Stimulated activated CD8-positive, alpha-beta memory T cell treated with anti-CD3 and anti-CD28 coated beads, Interleukin-15, amount 100 ng/mL, for 4 hours (primary cell): ENCODE measurements around the gene HOXC4.

Source experiments
- DNase-seq, 2 donors: peaks; one replicate each; pipeline ENCODE4 v3.0.0-alpha.2; 2020; ENCODE audit warnings: low read depth in 2 of 2

Gene HOXC4

DNA sequence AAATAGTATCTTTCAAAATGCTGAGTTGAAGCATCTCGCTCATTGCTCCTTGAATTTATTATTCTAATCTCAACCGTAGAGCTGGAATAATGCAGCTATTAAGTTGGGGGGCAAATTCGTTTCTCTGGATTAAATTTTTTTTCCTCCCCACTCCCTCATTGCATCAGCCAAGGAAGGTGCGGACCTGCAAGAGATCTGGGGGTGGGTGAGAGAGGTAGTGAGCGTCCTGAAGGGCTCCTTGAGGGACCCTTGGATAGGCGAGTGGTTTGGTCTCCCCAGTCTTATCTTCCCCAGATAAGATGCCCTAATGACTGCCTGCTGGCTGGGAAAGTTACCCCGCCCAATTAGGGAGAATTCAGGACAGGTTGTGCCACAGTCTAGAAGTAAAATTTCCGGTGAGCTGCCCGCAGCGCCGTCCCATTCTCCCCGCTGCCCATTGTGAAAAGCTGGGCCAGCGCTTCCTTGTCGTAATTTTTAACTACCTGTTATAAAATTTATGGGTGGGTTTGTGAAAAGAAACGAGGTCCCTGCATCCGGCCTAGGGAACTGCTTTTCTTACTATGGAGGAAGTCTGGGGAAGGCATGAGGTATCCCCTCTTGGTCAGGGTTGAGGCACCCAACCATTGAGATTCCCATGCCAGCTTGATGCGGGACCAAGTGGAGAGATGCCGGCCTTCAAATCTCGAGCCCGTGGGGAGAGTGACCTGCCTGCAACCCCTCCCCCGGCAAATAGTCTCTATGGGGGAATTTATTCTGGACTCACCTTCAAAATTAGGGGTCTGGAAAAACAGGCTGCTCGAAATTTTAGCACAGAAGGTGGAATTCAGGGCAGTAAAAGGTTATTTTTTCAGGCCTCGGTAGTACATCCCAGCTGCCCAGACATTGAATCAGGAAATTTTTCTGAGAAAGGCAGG is 38.4 kb upstream of the HOXC4 start:
- DNase-seq: no peak

GRCh38 chr12:54016051-54016450 is 37.6 kb upstream of the HOXC4 start:
- DNase-seq: no peak

DNA sequence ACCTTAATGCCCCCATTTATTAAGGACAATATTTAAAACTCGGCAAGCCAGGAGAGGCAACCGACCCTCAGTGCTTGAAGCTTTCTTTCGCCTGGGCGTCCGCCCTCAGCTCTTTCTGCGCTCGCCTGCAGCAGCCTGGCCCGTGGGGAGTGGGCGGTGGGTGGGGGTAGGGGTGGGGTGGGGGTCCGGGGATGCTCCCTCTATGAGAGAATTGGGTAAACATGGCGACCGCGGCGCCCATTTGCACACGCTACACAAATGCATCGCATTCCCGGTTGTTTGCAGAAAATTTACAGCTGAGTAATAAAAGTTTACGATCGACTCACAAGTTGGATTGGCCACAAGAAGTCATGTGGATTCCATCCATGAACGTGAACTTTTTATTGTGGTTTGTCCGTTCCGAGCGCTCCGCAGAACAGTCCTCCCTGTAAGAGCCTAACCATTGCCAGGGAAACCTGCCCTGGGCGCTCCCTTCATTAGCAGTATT is 37.1 kb upstream of the HOXC4 start:
- no peak for DNase-seq

DNA sequence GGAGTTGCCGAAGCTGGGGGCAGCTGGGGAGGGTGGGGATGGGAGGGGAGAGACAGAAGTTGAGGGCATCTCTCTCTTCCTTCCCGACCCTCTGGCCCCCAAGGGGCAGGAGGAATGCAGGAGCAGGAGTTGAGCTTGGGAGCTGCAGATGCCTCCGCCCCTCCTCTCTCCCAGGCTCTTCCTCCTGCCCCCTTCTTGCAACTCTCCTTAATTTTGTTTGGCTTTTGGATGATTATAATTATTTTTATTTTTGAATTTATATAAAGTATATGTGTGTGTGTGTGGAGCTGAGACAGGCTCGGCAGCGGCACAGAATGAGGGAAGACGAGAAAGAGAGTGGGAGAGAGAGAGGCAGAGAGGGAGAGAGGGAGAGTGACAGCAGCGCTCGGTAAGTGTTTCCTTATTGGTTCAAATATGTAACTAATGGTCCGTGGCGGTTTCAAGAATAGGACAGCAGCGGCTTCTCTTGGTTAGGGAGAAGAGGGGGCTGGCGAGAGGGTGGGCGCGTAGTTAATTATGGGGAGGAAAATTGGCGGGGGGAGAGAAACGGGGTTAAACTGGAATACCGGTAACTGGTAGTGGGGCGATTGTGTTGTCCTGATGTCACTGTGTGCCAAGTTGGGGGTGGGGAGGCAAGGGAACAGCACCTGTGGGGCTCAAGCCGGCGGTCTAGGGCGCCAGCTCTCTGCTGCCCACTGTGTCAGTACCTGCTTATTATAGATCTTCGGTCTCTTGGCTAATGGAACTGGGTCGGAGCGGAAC is 36.4 kb upstream of the HOXC4 start:
- DNase-seq: no peak

GRCh38 chr12:54017878-54018467 is 35.7 kb upstream of the HOXC4 start:
- DNase-seq: peak; percentile 63 to 64

GRCh38 chr12:54018468-54018984 is 35.1 kb upstream of the HOXC4 start:
- DNase-seq: no peak

- DNase-seq: no peak
Observed at GRCh38 chr12:54019091-54019811, 34.4 kb upstream of the HOXC4 start.

GRCh38 chr12:54019924-54020590 is 33.6 kb upstream of the HOXC4 start:
- DNase-seq: no peak

DNA sequence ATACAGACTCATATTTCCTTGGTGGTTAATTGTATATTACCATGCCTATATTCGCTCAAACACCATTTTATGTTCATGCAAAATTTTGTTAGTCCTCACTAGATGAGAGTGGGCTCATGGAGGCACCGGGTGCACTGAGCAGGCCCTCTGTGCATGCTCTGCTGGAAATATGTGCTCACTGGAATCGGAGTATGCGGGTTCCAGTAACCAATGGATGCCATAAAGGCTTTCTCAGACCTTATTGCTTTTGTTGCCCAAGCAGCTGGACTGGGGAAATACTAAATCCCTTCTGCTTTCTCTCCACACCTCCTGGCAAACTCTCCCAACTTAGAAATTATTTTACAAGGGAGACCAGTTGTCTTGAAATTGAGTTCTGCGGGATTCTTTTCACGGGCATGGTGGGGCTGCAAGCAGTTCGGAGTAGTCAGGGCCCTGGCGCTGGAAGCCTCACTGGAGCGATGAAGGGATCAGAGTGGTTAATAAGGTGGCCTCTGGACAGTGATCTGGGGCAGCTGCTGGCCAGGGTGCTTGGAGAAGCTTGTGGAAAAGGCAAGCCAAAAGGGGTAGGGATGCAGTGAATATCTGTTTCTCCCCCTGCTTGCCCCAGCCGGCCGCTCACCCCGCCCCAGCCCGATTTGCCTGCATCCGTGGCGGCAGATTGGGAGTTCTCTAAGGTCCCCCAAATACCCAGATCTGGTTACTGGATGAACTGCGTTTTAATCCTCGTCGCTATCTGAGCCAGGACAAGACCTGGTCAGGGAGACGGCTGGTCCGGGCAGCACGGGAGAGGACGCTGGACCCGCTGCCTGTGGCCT is 32.8 kb upstream of the HOXC4 start:
- DNase-seq: no peak

DNA sequence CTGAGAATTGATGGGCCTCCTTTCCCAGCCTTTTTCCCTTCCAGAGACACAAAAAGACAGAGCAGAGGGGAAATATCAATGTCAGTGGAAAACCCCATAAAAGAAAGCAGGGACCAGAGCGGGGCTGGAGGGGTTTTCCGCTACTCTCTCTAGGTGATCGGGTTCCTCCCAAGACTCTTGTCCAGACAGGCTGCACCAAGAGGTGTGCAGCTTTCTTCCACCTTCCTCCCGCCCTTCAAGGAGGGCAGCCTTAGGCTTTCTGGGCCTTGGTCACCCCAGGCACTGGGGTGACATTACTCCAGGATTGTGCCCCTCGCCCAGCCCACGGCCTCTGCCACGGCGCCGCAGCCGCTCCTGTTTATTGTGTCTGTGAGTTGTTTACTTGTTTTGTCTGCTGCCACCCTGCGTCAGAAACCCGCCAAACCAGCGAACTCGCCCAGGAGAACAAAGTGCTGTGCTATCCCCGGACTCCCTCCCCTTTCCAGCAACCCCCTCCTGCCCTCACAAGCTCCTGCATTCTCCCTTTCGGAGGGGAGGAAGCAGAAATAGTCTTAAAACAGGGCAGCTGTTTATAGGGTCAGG is 32.1 kb upstream of the HOXC4 start:
- DNase-seq: no peak

DNA sequence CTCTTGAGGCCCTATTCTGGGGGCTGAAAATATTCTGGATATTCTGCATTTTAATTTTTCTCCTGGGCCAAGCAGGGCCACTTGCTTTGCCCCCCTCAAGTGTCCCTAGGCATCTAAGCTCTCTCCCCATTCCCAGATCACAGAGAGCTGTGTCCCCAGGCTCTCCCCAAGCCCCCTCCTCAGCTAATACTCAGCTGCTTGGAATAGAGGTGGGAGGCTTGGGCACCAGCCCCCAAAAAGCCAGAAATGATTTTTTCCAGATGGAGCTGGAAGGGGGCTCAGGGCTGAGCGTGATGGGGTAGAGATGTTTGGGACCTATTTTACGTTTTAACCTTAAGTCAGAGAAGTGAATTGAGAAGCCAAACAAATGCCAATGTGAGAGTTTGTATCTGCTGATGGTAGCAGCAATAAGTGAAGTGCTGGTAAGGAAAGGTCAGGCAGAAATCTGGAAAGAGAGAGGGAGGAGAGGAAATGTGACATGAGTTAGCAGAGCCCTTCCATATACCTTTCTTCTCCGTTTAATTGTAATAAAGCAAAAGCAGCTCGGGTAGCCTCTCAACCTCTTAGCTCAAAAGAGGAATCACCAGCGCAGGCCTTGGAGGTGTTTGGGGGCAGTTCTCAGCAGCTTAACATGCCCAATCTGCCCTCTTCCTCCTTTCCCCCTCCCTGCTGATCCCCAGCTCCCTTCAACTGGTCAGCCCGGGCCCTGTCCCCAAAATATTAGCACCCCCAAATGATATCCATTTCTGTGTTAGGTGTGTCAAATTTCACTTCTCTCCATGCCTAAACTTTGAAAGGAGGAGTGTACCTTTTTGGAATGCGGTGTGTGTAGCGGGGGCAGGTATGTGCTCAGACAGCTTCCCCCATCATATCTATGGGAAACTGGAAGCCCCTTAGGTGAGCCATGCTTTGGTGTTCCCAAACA is 30.4 kb upstream of the HOXC4 start:
- no peak for DNase-seq

GRCh38 chr12:54024127-54024526 is 29.5 kb upstream of the HOXC4 start:
- DNase-seq: no peak

DNA sequence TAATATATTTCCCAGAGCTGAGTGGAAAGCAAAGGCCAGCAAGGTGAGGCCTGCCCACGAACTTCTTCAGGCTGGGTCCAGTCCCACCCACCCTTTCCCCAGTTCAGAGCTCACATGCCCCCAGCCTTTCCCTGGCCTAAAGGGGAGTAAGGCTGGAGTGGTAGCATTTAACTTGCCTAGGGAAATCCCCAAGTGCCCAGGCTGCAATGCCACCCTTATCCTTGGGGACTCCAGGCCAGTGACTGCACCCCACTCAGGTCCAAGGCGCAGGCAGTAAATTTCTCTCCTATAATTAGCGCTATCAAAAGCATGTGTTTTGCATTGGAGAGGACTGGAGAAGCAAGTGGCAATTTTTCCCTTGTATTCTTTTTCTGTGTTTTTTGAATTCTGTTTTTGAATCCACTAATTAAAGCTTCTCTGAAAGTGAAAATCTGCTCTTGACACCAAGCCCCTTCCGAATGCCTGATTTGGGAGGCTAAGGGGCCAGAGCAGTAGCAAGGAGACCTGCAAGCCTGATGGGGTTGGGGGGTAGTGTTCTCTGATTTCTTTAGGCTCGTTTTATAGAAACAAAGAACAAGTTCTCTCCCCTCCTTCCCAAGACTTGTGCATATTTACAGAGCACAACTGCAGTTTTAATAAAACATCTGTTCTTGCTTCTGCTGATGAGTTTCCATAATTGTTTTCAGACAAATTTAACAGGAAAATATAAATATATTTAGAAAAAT is 28.9 kb upstream of the HOXC4 start:
- DNase-seq: no peak

GRCh38 chr12:54025499-54026405 is 27.9 kb upstream of the HOXC4 start:
- no peak for DNase-seq

- no peak for DNase-seq
Observed at GRCh38 chr12:54026640-54027441, 26.8 kb upstream of the HOXC4 start.

DNA sequence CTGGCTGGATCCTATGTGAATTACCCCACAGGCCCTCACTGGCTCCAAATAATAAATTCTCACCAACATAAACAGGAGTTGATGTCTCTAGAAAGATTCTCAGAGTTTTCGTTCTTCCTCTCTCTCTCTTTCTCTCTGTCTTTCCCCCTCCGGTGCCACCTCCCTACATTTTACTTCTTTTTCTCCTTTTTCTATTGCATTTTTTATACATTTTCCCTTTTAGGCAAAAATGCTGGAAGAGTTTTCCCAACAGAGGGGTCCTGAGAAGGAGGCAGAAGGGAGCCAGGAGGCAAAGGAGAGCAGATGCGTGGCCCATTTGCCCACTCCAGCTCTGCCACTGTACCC is 26.2 kb upstream of the HOXC4 start:
- no peak for DNase-seq
